Central memory CD4-positive, alpha-beta T cell (primary cell): Measurements from ENCODE around the gene TTC7B.

Experiments used
- DNase-seq: peaks from one replicate; pipeline ENCODE4 v3.0.0; 2022

The TTC7B gene

GRCh38 chr14:90613453-90613852 is 202.8 kb downstream of the TTC7B start:
- DNase-seq, result no peak

- no peak for DNase-seq
Measured at GRCh38 chr14:90612801-90613200, 203.4 kb downstream of the TTC7B start.

GRCh38 chr14:90611936-90612335 is 204.3 kb downstream of the TTC7B start:
- no peak for DNase-seq

- no peak for DNase-seq
Measured at GRCh38 chr14:90611501-90611900, 204.7 kb downstream of the TTC7B start.

GRCh38 chr14:90610346-90611040 is 205.7 kb downstream of the TTC7B start:
- DNase-seq, result no peak

GRCh38 chr14:90609376-90609775 is 206.9 kb downstream of the TTC7B start:
- DNase-seq, result no peak

- no peak for DNase-seq
Measured at GRCh38 chr14:90608929-90609341, 207.3 kb downstream of the TTC7B start.

GRCh38 chr14:90608281-90608680 is 207.9 kb downstream of the TTC7B start:
- DNase-seq, result no peak

- no peak for DNase-seq
Measured at GRCh38 chr14:90607141-90607540, 209.1 kb downstream of the TTC7B start.

GRCh38 chr14:90606434-90606833 is 209.8 kb downstream of the TTC7B start:
- no peak for DNase-seq

- DNase-seq, result no peak
Measured at GRCh38 chr14:90605430-90605829, 210.8 kb downstream of the TTC7B start.

GRCh38 chr14:90604356-90604755 is 211.9 kb downstream of the TTC7B start:
- DNase-seq, result no peak

GRCh38 chr14:90603841-90604240 is 212.4 kb downstream of the TTC7B start:
- no peak for DNase-seq

GRCh38 chr14:90603336-90603735 is 212.9 kb downstream of the TTC7B start:
- no peak for DNase-seq

GRCh38 chr14:90602088-90602687 is 214.0 kb downstream of the TTC7B start:
- no peak for DNase-seq

GRCh38 chr14:90601563-90601962 is 214.7 kb downstream of the TTC7B start:
- no peak for DNase-seq

- DNase-seq, result no peak
Measured at GRCh38 chr14:90600619-90601018, 215.6 kb downstream of the TTC7B start.

- no peak for DNase-seq
Measured at GRCh38 chr14:90599748-90600507, 216.3 kb downstream of the TTC7B start.

GRCh38 chr14:90599339-90599738 is 216.9 kb downstream of the TTC7B start:
- no peak for DNase-seq

- DNase-seq, result no peak
Measured at GRCh38 chr14:90597961-90598360, 218.3 kb downstream of the TTC7B start.

- DNase-seq, result no peak
Measured at GRCh38 chr14:90596733-90597132, 219.5 kb downstream of the TTC7B start.

- no peak for DNase-seq
Measured at GRCh38 chr14:90593254-90594040, 222.8 kb downstream of the TTC7B start.

GRCh38 chr14:90592655-90593054 is 223.6 kb downstream of the TTC7B start:
- DNase-seq, result no peak
